Keratinocyte (primary cell): ENCODE results near the gene TENM3.

ENCODE experiments used
- EZH2 ChIP-seq: IDR thresholded peaks from one replicate; pipeline ENCODE4 v1.6.1; 2012; ENCODE audit warnings: inconsistent platforms, mild to moderate bottlenecking, low read length, moderate library complexity
- TF ChIP-seq, protein P1 (sequence below), 3 experiments: IDR thresholded peaks in 1 of 3; conservative IDR thresholded peaks in 1 of 3; optimal IDR thresholded peaks in 1 of 3; 2 replicates in 2 of 3; 3 replicates in 1 of 3; pipeline versions ENCODE3 to v1.5.1; 2011; ENCODE audit warnings: low read length in 3 of 3, mild to moderate bottlenecking in 3 of 3, moderate library complexity in 2 of 3, control low read depth in 1 of 3, inconsistent platforms in 1 of 3; ENCODE audit not compliant: insufficient read depth in 2 of 3; ENCODE audit errors: extremely low read depth in 1 of 3

GRCh38 chr4:182380771-182381181 lies 137.6 kb downstream of the TENM3 start:
- TF ChIP-seq EZH2 = no peak
- TF ChIP-seq, protein P1, sequence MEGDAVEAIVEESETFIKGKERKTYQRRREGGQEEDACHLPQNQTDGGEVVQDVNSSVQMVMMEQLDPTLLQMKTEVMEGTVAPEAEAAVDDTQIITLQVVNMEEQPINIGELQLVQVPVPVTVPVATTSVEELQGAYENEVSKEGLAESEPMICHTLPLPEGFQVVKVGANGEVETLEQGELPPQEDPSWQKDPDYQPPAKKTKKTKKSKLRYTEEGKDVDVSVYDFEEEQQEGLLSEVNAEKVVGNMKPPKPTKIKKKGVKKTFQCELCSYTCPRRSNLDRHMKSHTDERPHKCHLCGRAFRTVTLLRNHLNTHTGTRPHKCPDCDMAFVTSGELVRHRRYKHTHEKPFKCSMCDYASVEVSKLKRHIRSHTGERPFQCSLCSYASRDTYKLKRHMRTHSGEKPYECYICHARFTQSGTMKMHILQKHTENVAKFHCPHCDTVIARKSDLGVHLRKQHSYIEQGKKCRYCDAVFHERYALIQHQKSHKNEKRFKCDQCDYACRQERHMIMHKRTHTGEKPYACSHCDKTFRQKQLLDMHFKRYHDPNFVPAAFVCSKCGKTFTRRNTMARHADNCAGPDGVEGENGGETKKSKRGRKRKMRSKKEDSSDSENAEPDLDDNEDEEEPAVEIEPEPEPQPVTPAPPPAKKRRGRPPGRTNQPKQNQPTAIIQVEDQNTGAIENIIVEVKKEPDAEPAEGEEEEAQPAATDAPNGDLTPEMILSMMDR (optimal IDR thresholded peaks at IDR 0.05 in 1 of 3, IDR thresholded peaks at IDR 0.05 in 1 of 3, conservative IDR thresholded peaks at IDR 0.05 in 1 of 3; ENCODE audit: extremely low read depth in 1 of 3, insufficient read depth in 2 of 3, low read length in 3 of 3) = no peak
